WTC11 (cell line): ENCODE measurements around the gene CTDSPL2. TPM values are rescaled to one million over a fixed set of nuclear protein-coding genes. Genes with fewer than 3 reads are reported as not detected.

Experiments
- ATAC-seq: fragments of 200-7000 bp; cut with Tn5 transposase; 2 replicates; pipeline ENCODE4 v1.10.0; 2021; ENCODE audit warnings: mild to moderate bottlenecking, moderate library complexity
- CTCF ChIA-PET: fragments of 300-600 bp; sonication (Branson Sonifier 250); formaldehyde crosslinking; loops from one replicate; lab custom pipeline; 2021; ENCODE audit warnings: antibody characterized with exemption; lab: Charles Lee
- POLR2A ChIA-PET: fragments of 350-600 bp; sonication (Branson Sonifier 250); formaldehyde crosslinking; loops from one replicate; lab custom pipeline; 2021; ENCODE audit warnings: antibody characterized with exemption; lab: Charles Lee
- DNase-seq: peaks from one replicate; pipeline ENCODE4 v3.0.0; 2021; ENCODE audit warnings: low spot score
- H3K27ac Mint-ChIP-seq: 2 replicates; pipeline ENCODE4 v1.8.0; 2021; ENCODE audit warnings: mixed read lengths
- H3K27me3 Mint-ChIP-seq: 2 replicates; pipeline ENCODE4 v1.8.0; 2021; ENCODE audit warnings: low read depth, mild to moderate bottlenecking, moderate library complexity, mixed read lengths
- H3K36me3 Mint-ChIP-seq: 2 replicates; pipeline ENCODE4 v1.8.0; 2021; ENCODE audit warnings: mixed read lengths
- H3K4me1 Mint-ChIP-seq: 2 replicates; pipeline ENCODE4 v1.8.0; 2022; ENCODE audit warnings: mixed read lengths
- H3K4me3 Mint-ChIP-seq: 2 replicates; pipeline ENCODE4 v1.8.0; 2021; ENCODE audit warnings: mild to moderate bottlenecking, moderate library complexity, mixed read lengths
- H3K9me3 Mint-ChIP-seq: 2 replicates; pipeline ENCODE4 v1.8.0; 2021; ENCODE audit warnings: mixed read lengths
- AR ChIP-seq: fragments of 250-450 bp; sonication (Bioruptor Pico); IDR thresholded peaks from 2 replicates; pipeline ENCODE4 v1.9.0; 2021; ENCODE audit warnings: mild to moderate bottlenecking
- ATF1 ChIP-seq: sonication (generic); formaldehyde crosslinking; IDR thresholded peaks from 2 replicates; pipeline ENCODE4 v1.8.1; 2023; ENCODE audit warnings: mild to moderate bottlenecking, moderate library complexity, missing genetic modification reagents
- CREB1 ChIP-seq: sonication (generic); formaldehyde crosslinking; IDR thresholded peaks from 2 replicates; pipeline ENCODE4 v1.8.0; 2023; ENCODE audit warnings: mild to moderate bottlenecking, missing genetic modification reagents
- E2F4 ChIP-seq: sonication (generic); formaldehyde crosslinking; IDR thresholded peaks from 2 replicates; pipeline ENCODE4 v1.8.1; 2022; ENCODE audit warnings: low read depth, mild to moderate bottlenecking, moderate library complexity, missing genetic modification reagents, borderline replicate concordance
- E2F5 ChIP-seq: sonication (generic); formaldehyde crosslinking; IDR thresholded peaks from 2 replicates; pipeline ENCODE4 v1.8.1; 2022; ENCODE audit warnings: mild to moderate bottlenecking, moderate library complexity, missing genetic modification reagents
- ERG ChIP-seq: fragments of 250-450 bp; sonication (Bioruptor Pico); IDR thresholded peaks from 2 replicates; pipeline ENCODE4 v1.8.0; 2021; ENCODE audit warnings: mild to moderate bottlenecking
- GABPB1 ChIP-seq: sonication (generic); formaldehyde crosslinking; IDR thresholded peaks from 2 replicates; pipeline ENCODE4 v1.8.1; 2023; ENCODE audit warnings: mild to moderate bottlenecking, missing genetic modification reagents
- GTF2I ChIP-seq: fragments of 250-450 bp; sonication (Bioruptor Pico); conservative IDR thresholded peaks from 2 replicates; pipeline ENCODE4 v1.4.0; 2021; ENCODE audit warnings: mild to moderate bottlenecking
- HMGXB4 ChIP-seq: sonication (generic); formaldehyde crosslinking; IDR thresholded peaks from 2 replicates; pipeline ENCODE4 v1.8.1; 2023; ENCODE audit warnings: mild to moderate bottlenecking, moderate library complexity, missing genetic modification reagents
- MXD4 ChIP-seq: fragments of 250-450 bp; sonication (Bioruptor Pico); IDR thresholded peaks from 2 replicates; pipeline ENCODE4 v1.8.0; 2021; ENCODE audit warnings: mild to moderate bottlenecking, moderate library complexity, borderline replicate concordance
- PRRX2 ChIP-seq: fragments of 250-450 bp; sonication (Bioruptor Pico); IDR thresholded peaks from 2 replicates; pipeline ENCODE4 v1.8.0; 2021; ENCODE audit warnings: mild to moderate bottlenecking
- RELA ChIP-seq: sonication (generic); formaldehyde crosslinking; IDR thresholded peaks from 2 replicates; pipeline ENCODE4 v1.8.1; 2022; ENCODE audit warnings: missing genetic modification reagents, mild to moderate bottlenecking, borderline replicate concordance
- SP1 ChIP-seq: sonication (generic); formaldehyde crosslinking; conservative IDR thresholded peaks from 2 replicates; pipeline ENCODE4 v1.8.1; 2022; ENCODE audit warnings: missing genetic modification reagents
- TCF7 ChIP-seq: sonication (generic); formaldehyde crosslinking; IDR thresholded peaks from 2 replicates; pipeline ENCODE4 v1.8.0; 2022; ENCODE audit warnings: mild to moderate bottlenecking, low read depth, missing genetic modification reagents, moderate library complexity
- ZBTB21 ChIP-seq: sonication (generic); formaldehyde crosslinking; IDR thresholded peaks from 2 replicates; pipeline ENCODE4 v1.8.1; 2023; ENCODE audit warnings: mild to moderate bottlenecking, missing genetic modification reagents, borderline replicate concordance
- ZNF121 ChIP-seq: sonication (generic); formaldehyde crosslinking; IDR thresholded peaks from 2 replicates; pipeline ENCODE4 v1.8.0; 2023; ENCODE audit warnings: missing genetic modification reagents
- ZNF138 ChIP-seq: sonication (generic); formaldehyde crosslinking; conservative IDR thresholded peaks from 2 replicates; pipeline ENCODE4 v1.8.1; 2022; ENCODE audit warnings: mild to moderate bottlenecking, moderate library complexity, missing genetic modification reagents
- ZNF232 ChIP-seq: sonication (generic); formaldehyde crosslinking; IDR thresholded peaks from 2 replicates; pipeline ENCODE4 v1.8.0; 2022; ENCODE audit warnings: mild to moderate bottlenecking, missing genetic modification reagents
- ZNF423 ChIP-seq: fragments of 250-450 bp; sonication (Bioruptor Pico); IDR thresholded peaks from 2 replicates; pipeline ENCODE4 v2.1.2; 2022; ENCODE audit warnings: mild to moderate bottlenecking, moderate library complexity
- ZNF425 ChIP-seq: fragments of 250-450 bp; sonication (Bioruptor Pico); conservative IDR thresholded peaks from 2 replicates; pipeline ENCODE4 v1.9.0; 2021; ENCODE audit warnings: mild to moderate bottlenecking
- ZNF512 ChIP-seq: sonication (generic); formaldehyde crosslinking; IDR thresholded peaks from 2 replicates; pipeline ENCODE4 v1.8.1; 2022; ENCODE audit warnings: missing genetic modification reagents, borderline replicate concordance
- total RNA-seq: library from RNA; stranded (reverse); gene quantifications from 3 replicates; pipeline ENCODE4 v1.2.3, GENCODE V29; 2021

Gene CTDSPL2
- total RNA-seq, 1 experiment from 2014 or later: 65.2 TPM

GRCh38 chr15:44550734-44551133, 123.3 kb downstream of the CTDSPL2 start:
- ATAC-seq (no peak), DNase-seq (no peak)
- CTCF ChIA-PET: interaction anchor here (0.5 to 1.2 kb wide), 2 partner anchors 13 to 35 kb away, joined by 6 to 7 read pairs; no protein-coding TSS in a partner anchor
- Mint-ChIP-seq H3K27ac (no peak overlapping the region), H3K4me3 (no peak overlapping the region), H3K9me3 (no peaks in the 10 kb centered on the region), H3K36me3 (peaks cover 53% of the 10 kb centered on the region), H3K4me1 (peaks cover 4% of the 10 kb centered on the region; the same call in 1 of the 2 replicates), H3K27me3 (no peaks in the 10 kb centered on the region)
- POLR2A ChIA-PET: no interaction called here
- TF ChIP-seq ZNF512 (CRISPR knock-in tag): no peak
- TF ChIP-seq ERG (CRISPR knock-in tag): no peak
- no peak for TF ChIP-seq GABPB1 (CRISPR knock-in tag)
- no peak for TF ChIP-seq E2F5 (CRISPR knock-in tag)
- no peak for TF ChIP-seq SP1 (CRISPR knock-in tag)
- TF ChIP-seq ZNF423 (CRISPR knock-in tag): no peak
- no peak for TF ChIP-seq ZNF425 (CRISPR knock-in tag)
- TF ChIP-seq ATF1 (CRISPR knock-in tag): no peak
- no peak for TF ChIP-seq RELA (CRISPR knock-in tag)
- TF ChIP-seq ZNF121 (CRISPR knock-in tag): no peak
- no peak for TF ChIP-seq MXD4 (CRISPR knock-in tag)
- TF ChIP-seq TCF7 (CRISPR knock-in tag): no peak
- no peak for TF ChIP-seq ZNF138 (CRISPR knock-in tag)
- no peak for TF ChIP-seq GTF2I (CRISPR knock-in tag)
- TF ChIP-seq AR (CRISPR knock-in tag): no peak

- Mint-ChIP-seq H3K27me3 (no peaks in the 10 kb centered on the region), H3K4me3 (no peak overlapping the region), H3K9me3 (no peaks in the 10 kb centered on the region), H3K36me3 (peaks cover 67% of the 10 kb centered on the region), H3K27ac (no peak overlapping the region), H3K4me1 (no peaks in the 10 kb centered on the region)
- CTCF ChIA-PET: interaction anchor here (1.5 kb wide), 1 partner anchor 9 kb away, joined by 5 read pairs; no protein-coding TSS in a partner anchor
- POLR2A ChIA-PET: no interaction called here
- DNase-seq (no peak), ATAC-seq (no peak)
- no peak for TF ChIP-seq E2F4 (CRISPR knock-in tag)
- no peak for TF ChIP-seq PRRX2 (CRISPR knock-in tag)
- no peak for TF ChIP-seq HMGXB4 (CRISPR knock-in tag)
- no peak for TF ChIP-seq ZNF232
- TF ChIP-seq ZBTB21: no peak
- no peak for TF ChIP-seq CREB1 (CRISPR knock-in tag)
These were observed 127.7 kb downstream of the CTDSPL2 start for GRCh38 chr15:44554934-44555723.
